ENCODE measurements around the gene TRAP1. TPM values are rescaled to one million over a fixed set of nuclear protein-coding genes. Genes with fewer than 3 reads are reported as not detected.
"Not testable (repeated sequence)": the region's sequence is repeated elsewhere in the genome, so short reads cannot be mapped to it uniquely, and the experiment has no call there.

TRAP1 gene
- total RNA-seq, 1 donor from 2014 or later, result 65.4 TPM

GRCh38 chr16:3609895-3610697 lies 107.2 kb downstream of the TRAP1 start:
- DNase-seq, result no peak

- DNase-seq, result not testable (repeated sequence)
Measured at GRCh38 chr16:3608976-3609375, 108.3 kb downstream of the TRAP1 start.

- no peak for DNase-seq
Measured at GRCh38 chr16:3608069-3608468, 109.3 kb downstream of the TRAP1 start.

Other genes starting within 250 kb of the TRAP1 start
- not detected for gene C16orf90, start 222.0 kb downstream of the TRAP1 start, total RNA-seq
- 38.4 TPM for gene CLUAP1, start 216.5 kb downstream of the TRAP1 start, total RNA-seq
- 0.62 TPM for gene NLRC3, start 140.1 kb downstream of the TRAP1 start, total RNA-seq
- 6.2 TPM for gene SLX4, start 105.9 kb downstream of the TRAP1 start, total RNA-seq
- gene DNASE1, start 62.8 kb downstream of the TRAP1 start, total RNA-seq, result 35.9 TPM
- 32.3 TPM for gene CREBBP, start 163.2 kb upstream of the TRAP1 start, total RNA-seq

Measured in occipital lobe (tissue), 2 donors.